Activated CD4-positive, CD25-positive, alpha-beta regulatory T cell (primary cell): ENCODE measurements around the gene GPRIN3.
"Not testable (repeated sequence)": the region's sequence is repeated elsewhere in the genome, so short reads cannot be mapped to it uniquely, and the experiment has no call there.

Source experiments
- DNase-seq, 4 experiments: peaks; one replicate each; lab custom pipeline; 2025; lab: John Stamatoyannopoulos, UW

The GPRIN3 gene

GRCh38 chr4:89312066-89312465, 4.5 kb upstream of the GPRIN3 start:
- no peak for DNase-seq

- DNase-seq, result no peak
Measured at GRCh38 chr4:89311433-89311832, 3.8 kb upstream of the GPRIN3 start.

DNA sequence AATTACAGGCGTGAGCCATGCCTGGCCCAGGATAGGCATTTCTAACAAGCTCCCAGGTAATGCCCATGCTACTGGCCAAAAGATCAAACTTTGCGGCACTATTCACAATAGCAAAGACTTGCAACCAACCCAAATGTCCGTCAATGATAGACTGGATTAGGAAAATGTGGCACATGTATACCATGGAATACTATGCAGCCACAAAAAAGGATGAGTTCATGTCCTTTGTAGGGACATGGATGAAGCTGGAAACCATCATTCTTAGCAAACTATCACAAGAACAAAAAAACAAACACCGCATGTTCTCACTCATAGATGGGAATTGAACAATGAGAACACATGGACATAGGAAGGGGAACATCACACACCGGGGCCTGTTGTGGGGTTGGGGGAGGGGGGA, 1.6 kb upstream of the GPRIN3 start:
- not testable (repeated sequence) for DNase-seq

GRCh38 chr4:89308161-89308500, 531 bp upstream of the GPRIN3 start:
- DNase-seq, result no peak

- no peak for DNase-seq
Measured at GRCh38 chr4:89307178-89307445, 488 bp downstream of the GPRIN3 start.

DNA sequence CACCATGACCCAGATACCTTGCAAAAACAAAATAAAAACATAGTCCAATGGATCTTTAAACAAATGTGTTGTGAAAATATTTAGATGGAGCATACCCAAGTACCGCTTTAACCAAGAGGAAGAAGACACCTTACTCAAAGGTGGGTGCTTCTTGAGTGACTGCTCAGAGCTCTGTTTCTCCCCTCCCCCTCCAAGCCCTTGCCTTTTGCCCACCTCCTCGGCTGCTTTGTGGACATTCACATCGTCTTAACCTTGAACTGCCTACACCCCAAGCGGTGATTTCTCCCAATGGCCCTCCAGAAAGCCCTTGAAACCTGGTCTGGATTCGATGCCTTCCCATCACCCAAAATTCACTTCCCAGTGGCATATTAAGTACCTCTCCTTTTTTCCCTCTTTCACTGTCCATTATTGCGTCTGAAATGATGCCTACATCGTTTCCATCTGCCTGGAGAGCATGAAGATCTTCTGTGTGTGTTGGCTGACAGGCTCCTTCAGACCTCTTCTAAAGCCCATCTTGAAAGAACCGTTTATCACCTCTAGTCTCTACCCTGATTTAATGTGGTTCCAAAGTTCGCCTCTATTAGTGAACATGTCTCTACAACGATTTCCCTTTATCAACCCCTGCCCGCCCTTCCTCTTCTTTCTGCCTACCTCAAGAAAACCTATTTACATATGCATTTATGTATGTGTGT, 968 bp downstream of the GPRIN3 start:
- peak in 2 of 4 experiments; percentile 4 to 5 for DNase-seq

- DNase-seq, result no peak
Measured at GRCh38 chr4:89305712-89306437, 1.7 kb downstream of the GPRIN3 start.

DNA sequence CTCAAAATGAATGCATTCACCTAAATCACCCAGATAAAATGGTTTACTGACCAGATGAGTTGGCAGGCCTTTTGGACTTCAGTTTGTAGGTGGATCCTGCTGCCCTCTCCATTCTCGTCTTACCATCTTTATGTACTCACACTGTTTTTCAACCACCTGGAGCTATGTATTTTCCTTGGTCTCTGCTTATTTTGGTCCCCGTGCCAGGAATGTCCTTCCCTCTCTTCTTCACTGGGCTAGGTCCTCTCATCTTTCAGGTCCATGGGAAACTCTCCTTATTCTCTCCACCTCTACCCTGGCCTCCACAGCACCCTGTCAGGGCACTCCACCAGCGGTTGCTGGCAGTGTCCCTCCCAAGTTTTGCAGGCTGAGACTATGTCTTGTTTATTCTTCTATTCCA, 2.6 kb downstream of the GPRIN3 start:
- DNase-seq, result no peak

- no peak for DNase-seq
Measured at GRCh38 chr4:89303814-89304388, 3.7 kb downstream of the GPRIN3 start.

DNA sequence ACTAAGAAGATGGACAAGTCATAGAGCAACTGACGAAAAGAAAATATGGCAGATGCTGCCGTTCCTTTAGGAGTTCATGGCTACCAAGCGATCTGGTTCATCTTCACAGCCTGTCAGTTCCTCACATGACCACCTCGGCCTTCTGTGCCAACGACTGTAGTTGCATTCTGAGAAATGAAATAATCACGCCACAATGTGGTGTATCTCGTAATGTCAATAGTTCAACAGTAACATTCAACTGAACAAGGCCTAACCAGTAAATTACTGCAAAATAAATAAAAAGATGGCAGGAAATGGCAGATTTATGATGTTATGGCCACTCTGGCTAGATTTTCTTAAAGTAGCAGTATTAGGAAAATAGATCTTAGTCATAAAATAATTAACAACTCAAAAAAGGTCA, 4.4 kb downstream of the GPRIN3 start:
- DNase-seq, result peak; percentile 2 to 29 (median 10)

DNA sequence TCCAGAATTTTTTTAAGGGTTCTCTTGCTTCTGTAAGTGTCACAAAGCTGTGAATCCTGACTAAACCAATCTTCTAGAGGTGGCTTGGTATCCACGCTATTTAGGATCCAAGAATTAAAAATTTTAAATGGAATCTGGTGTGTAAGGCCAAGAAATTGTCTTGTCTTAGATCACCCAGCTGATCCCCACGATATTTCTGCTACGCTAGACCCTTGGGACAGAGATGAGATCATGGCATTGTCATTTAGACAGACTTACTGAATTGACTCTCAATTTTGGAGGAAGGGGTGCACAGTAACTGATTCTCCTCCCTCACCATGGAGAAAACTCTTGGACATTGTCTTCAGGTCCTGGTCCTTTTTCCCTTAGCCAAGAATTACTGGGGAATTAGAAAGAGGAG, 5.7 kb downstream of the GPRIN3 start:
- no peak for DNase-seq

GRCh38 chr4:89301003-89301402, 6.6 kb downstream of the GPRIN3 start:
- no peak for DNase-seq

- no peak for DNase-seq
Measured at GRCh38 chr4:89300499-89300898, 7.1 kb downstream of the GPRIN3 start.

- no peak for DNase-seq
Measured at GRCh38 chr4:89300060-89300459, 7.5 kb downstream of the GPRIN3 start.

- DNase-seq, result no peak
Measured at GRCh38 chr4:89299153-89299791, 8.3 kb downstream of the GPRIN3 start.

DNA sequence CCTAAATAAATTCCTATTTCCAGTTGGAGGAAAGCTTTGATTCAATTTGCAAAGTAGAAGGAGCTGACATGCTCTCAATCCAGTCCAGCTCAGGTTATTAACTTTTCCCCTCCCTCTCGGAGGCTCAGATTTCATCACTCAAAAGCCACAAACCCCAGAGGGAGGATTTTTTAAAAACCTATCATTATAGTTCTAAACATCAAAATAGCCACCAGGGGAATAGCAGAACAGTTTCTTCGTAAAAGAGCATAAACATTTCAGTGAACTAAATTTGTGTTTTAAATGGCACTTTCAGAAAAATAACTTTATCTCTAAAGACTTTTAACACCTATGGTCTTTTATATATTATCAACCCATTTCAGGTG, 8.8 kb downstream of the GPRIN3 start:
- peak in 1 of 4 experiments; percentile 0 for DNase-seq

DNA sequence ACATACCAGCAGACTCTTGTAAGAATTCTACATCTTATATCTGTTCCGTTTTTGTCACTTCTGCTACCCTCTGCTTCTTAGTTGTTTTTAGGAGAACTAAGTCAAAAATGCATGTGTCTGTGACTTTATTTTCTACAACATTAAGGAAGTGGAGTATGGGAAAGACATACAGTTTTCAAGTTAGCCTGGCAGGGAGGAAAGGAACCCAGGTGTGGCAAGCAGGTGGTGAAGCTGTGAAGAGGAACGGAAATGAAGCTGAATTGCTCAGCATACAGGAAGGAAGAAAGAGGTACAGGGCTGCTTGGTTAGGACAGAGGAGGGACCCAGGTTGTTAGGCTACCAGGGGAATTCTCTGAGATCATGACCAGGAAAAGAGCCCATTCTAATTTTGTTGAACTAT, 9.4 kb downstream of the GPRIN3 start:
- DNase-seq, result peak in 2 of 4 experiments; percentile 2 to 7

DNA sequence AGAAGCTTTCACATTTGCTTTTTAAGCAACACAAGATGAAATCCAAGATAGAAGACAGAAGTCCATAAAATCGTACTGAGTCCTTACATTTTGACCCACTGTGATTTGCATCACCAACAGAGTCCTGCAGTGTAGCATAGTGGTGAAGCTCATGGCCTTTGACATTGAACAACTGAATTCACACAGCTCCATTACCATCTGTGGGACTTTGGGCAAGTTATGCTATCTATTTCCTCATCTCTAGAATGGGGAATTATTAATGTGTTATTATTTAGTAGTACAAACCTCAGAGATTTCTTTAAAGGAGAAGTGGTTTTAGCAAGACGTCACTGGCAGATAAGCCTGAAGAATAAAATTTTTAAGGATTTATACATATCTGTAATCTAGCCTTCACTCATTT, 10.7 kb downstream of the GPRIN3 start:
- DNase-seq, result no peak

GRCh38 chr4:89296399-89296798, 11.2 kb downstream of the GPRIN3 start:
- no peak for DNase-seq

DNA sequence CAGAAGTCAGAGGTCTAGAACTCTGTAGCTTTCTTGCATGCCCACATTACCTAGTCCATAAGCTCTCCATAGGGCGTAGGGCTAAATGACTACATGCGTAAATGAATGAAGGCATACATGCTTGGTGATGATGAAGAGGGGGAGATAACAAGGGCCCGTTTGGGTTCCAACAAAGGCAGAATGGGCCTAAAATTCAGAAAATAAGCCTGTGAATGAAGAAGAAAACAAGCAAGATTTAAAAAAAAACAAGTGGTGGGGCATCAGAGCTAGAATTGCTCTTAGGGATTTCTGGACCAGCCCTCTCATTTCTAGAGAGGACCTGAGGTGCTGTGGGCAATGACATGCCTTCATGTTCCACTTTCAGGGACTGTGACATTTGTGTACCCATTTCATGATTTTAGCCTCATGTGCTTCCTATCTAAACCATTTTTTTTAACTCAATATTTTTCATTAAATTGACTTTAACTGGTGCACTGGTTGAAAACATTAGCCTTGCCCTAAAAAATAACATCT, 12.1 kb downstream of the GPRIN3 start:
- DNase-seq, result no peak

GRCh38 chr4:89294573-89295269, 12.9 kb downstream of the GPRIN3 start:
- DNase-seq, result no peak

DNA sequence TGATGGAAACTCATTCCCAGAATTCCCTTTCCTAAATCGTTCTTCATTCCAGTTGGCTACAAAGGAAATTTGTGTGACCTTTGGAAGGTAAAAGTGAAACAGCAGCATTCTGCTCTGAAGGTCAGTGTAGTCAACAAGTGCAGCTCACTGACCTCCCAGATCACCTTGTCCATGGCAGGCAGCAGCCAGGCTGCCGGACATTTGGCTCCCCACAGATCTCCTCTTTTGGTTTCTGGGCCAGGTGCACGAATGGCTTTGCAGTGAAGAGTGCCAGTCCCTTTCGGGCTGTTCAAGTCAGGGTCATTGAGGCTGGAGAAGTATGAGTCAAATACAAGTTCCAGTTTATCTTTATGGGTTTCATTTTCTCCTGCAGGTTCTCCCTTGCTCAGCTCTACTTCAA, 14.3 kb downstream of the GPRIN3 start:
- DNase-seq, result no peak
